Breast epithelium (tissue), 3 donors: ENCODE results near the gene PMM1.

Experiments used
- CTCF ChIP-seq, 3 donors: fragments of 450-650 bp; IDR thresholded peaks; one replicate each; pipeline ENCODE4 v1.5.1; 2016 to 2017; ENCODE audit warnings: antibody characterized with exemption in 3 of 3, mild to moderate bottlenecking in 3 of 3, moderate library complexity in 3 of 3
- POLR2A ChIP-seq: fragments of 450-650 bp; IDR thresholded peaks from one replicate; pipeline ENCODE4 v1.6.1; 2016; ENCODE audit warnings: antibody characterized with exemption, mild to moderate bottlenecking, moderate library complexity
- POLR2AphosphoS5 ChIP-seq, 3 donors: sonication (generic); formaldehyde crosslinking; IDR thresholded peaks; one replicate each; pipeline ENCODE4 v1.6.1; 2017; ENCODE audit warnings: antibody characterized with exemption in 3 of 3

- TF ChIP-seq CTCF (IDR thresholded peaks at IDR 0.05): no peak
- no peak for TF ChIP-seq POLR2A
- TF ChIP-seq POLR2AphosphoS5 (IDR thresholded peaks at IDR 0.05): no peak
Observed at GRCh38 chr22:41612603-41613306, 23.1 kb upstream of the PMM1 start.
